GM23338 (cell line): ENCODE measurements around the gene TMEM154. TPM values are rescaled to one million over a fixed set of nuclear protein-coding genes. Genes with fewer than 3 reads are reported as not detected.

Source experiments
- ATAC-seq: fragments of 200-7000 bp; cut with Tn5 transposase; 3 replicates; pipeline ENCODE4 v1.9.1; 2020
- DNase-seq: peaks from one replicate; pipeline ENCODE4 v3.0.0-alpha.2; 2015; ENCODE audit warnings: low spot score
- H2AFZ ChIP-seq: fragments of 200-600 bp; sonication (generic); 2 replicates; pipeline ENCODE4 v1.8.0; 2016; ENCODE audit warnings: antibody characterized with exemption, mild to moderate bottlenecking, moderate library complexity
- H3F3A ChIP-seq: fragments of 200-600 bp; sonication (generic); replicated peaks from 2 replicates; pipeline ENCODE4 v1.8.0; 2017; ENCODE audit warnings: antibody characterized with exemption, mixed run types, low read depth
- H3K27ac ChIP-seq: fragments of 200-600 bp; sonication (generic); 2 replicates; pipeline ENCODE4 v1.6.1; 2016; ENCODE audit warnings: low read depth
- H3K27me3 ChIP-seq: fragments of 200-600 bp; sonication (generic); 2 replicates; pipeline ENCODE4 v1.8.0; 2016; ENCODE audit warnings: mild to moderate bottlenecking, mixed run types, moderate library complexity; ENCODE audit not compliant: insufficient read depth
- H3K36me3 ChIP-seq: fragments of 200-600 bp; sonication (generic); 2 replicates; pipeline ENCODE4 v1.8.0; 2016; ENCODE audit warnings: mild to moderate bottlenecking; ENCODE audit not compliant: insufficient read depth
- H3K4me1 ChIP-seq: fragments of 200-600 bp; sonication (generic); 2 replicates; pipeline ENCODE4 v1.8.0; 2016; ENCODE audit warnings: mild to moderate bottlenecking, moderate library complexity; ENCODE audit not compliant: insufficient read depth
- H3K4me2 ChIP-seq: fragments of 200-600 bp; sonication (generic); 2 replicates; pipeline ENCODE4 v1.7.1; 2017; ENCODE audit warnings: mixed run types
- H3K4me3 ChIP-seq: fragments of 200-600 bp; sonication (generic); 2 replicates; pipeline ENCODE4 v1.6.1; 2016; ENCODE audit warnings: mixed run types
- H3K79me2 ChIP-seq: fragments of 200-600 bp; sonication (generic); replicated peaks from 2 replicates; pipeline ENCODE4 v1.8.0; 2017; ENCODE audit warnings: mild to moderate bottlenecking; ENCODE audit not compliant: insufficient read depth
- H3K9me2 ChIP-seq: fragments of 200-600 bp; sonication (generic); 2 replicates; pipeline ENCODE4 v1.8.0; 2017; ENCODE audit not compliant: insufficient read depth
- H4K20me1 ChIP-seq: fragments of 200-600 bp; sonication (generic); replicated peaks from 2 replicates; pipeline ENCODE4 v1.8.0; 2017; ENCODE audit warnings: mild to moderate bottlenecking; ENCODE audit not compliant: insufficient read depth
- H3K27ac Mint-ChIP-seq: 2 replicates; pipeline ENCODE4 v1.8.0; 2020; ENCODE audit warnings: inconsistent platforms, mild to moderate bottlenecking, moderate library complexity, mixed read lengths
- H3K27me3 Mint-ChIP-seq: 3 replicates; pipeline ENCODE4 v1.8.0; 2022; ENCODE audit warnings: low read depth, mild to moderate bottlenecking, moderate library complexity, mixed read lengths, inconsistent platforms; ENCODE audit not compliant: insufficient read depth, poor library complexity
- H3K36me3 Mint-ChIP-seq: 3 replicates; pipeline ENCODE4 v1.8.0; 2021; ENCODE audit warnings: low read depth, mild to moderate bottlenecking, inconsistent platforms, moderate library complexity, mixed read lengths
- H3K4me1 Mint-ChIP-seq: 3 replicates; pipeline ENCODE4 v1.8.0; 2020; ENCODE audit warnings: mild to moderate bottlenecking, inconsistent platforms, mixed read lengths
- H3K4me3 Mint-ChIP-seq: 3 replicates; pipeline ENCODE4 v1.8.0; 2021; ENCODE audit warnings: moderate library complexity, mild to moderate bottlenecking, inconsistent platforms, mixed read lengths
- H3K9me3 Mint-ChIP-seq: 3 replicates; pipeline ENCODE4 v1.8.0; 2020; ENCODE audit warnings: moderate library complexity, mild to moderate bottlenecking, inconsistent platforms, mixed read lengths
- EZH2 ChIP-seq: fragments of 200-600 bp; sonication (generic); IDR thresholded peaks from one replicate; pipeline ENCODE4 v1.8.0; 2017; ENCODE audit warnings: antibody characterized with exemption, mild to moderate bottlenecking, low read depth; ENCODE audit not compliant: unreplicated experiment
- NANOG ChIP-seq: IDR thresholded peaks from 2 replicates; pipeline ENCODE4 v1.6.1; 2016; ENCODE audit warnings: antibody characterized with exemption, borderline replicate concordance
- POLR2AphosphoS5 ChIP-seq: IDR thresholded peaks from 2 replicates; pipeline ENCODE4 v1.6.1; 2016; ENCODE audit warnings: antibody characterized with exemption, low read depth
- polyA plus RNA-seq: library from polyadenylated mRNA; unstranded; fragments of >200 nt; fragmentation: Nextera tagmentation; extraction: Ambion mirVana; gene quantifications from 2 replicates; pipeline ENCODE4 v1.2.1, GENCODE V29; 2016
- total RNA-seq: library from RNA; depleted of rRNA; stranded (reverse); fragments of >200 nt; shearing (Covaris generic); gene quantifications from 2 replicates; pipeline ENCODE4 v1.2.3, GENCODE V29; 2014
- TF ChIP-seq, protein P1 (sequence below), 2 experiments: fragments of 200-600 bp in 1 of 2; sonication (generic) in 1 of 2; conservative IDR thresholded peaks; 2 replicates each; pipeline versions ENCODE4 v1.5.1 to v1.6.1; 2016 to 2017; ENCODE audit warnings: antibody characterized with exemption in 2 of 2, low read depth in 2 of 2, mild to moderate bottlenecking in 2 of 2, moderate library complexity in 1 of 2
- TF ChIP-seq, protein P2 (sequence below): fragments of 250-450 bp; sonication (Bioruptor Pico); IDR thresholded peaks from 2 replicates; pipeline ENCODE4 v1.5.0; 2020; ENCODE audit warnings: mild to moderate bottlenecking, moderate library complexity
- TF ChIP-seq, protein P3 (sequence below): IDR thresholded peaks from one replicate; pipeline ENCODE4 v1.6.1; 2018; ENCODE audit warnings: antibody characterized with exemption; ENCODE audit not compliant: unreplicated experiment

The TMEM154 gene
- total and polyA plus RNA-seq, 2 experiments from 2014 or later: 1.0 to 1.7 TPM

DNA sequence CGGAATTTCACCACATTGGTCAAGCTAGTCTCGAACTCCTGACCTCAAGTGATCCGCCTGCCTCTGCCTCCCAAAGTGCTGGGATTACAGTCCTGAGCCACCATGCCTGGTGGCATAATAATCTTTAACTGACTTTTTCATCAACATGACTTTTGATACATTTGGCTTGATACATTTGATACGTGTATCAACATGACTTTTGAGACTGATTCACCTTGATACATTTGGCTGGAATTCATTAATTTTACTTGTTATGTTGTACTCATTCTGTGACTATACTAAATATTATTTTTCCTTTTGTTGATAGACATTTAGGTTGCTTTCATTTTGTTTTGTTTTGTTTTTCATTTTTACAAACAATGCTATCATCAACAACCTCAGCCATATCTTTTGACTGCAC, 6.3 kb downstream of the TMEM154 start:
- Mint-ChIP-seq H3K9me3 (no peaks in the 10 kb centered on the region), H3K4me3 (no peak overlapping the region), H3K4me1 (peaks cover 28% of the 10 kb centered on the region), H3K36me3 (no peaks in the 10 kb centered on the region), H3K27ac (no peak overlapping the region), H3K27me3 (peaks cover under 1% of the 10 kb centered on the region)
- H3K79me2 ChIP-seq: no peaks in the 10 kb centered on the region
- no peaks in the 10 kb centered on the region; the same call in 1 of the 2 replicates for H3K27me3 ChIP-seq
- no peak overlapping the region for H3K4me3 ChIP-seq
- no peak overlapping the region for H3K4me2 ChIP-seq
- H3K9me2 ChIP-seq: no peaks in the 10 kb centered on the region
- H3F3A ChIP-seq: no peaks in the 10 kb centered on the region
- H3K36me3 ChIP-seq: no peaks in the 10 kb centered on the region
- DNase-seq: no peak
- H3K4me1 ChIP-seq: peaks cover 13% of the 10 kb centered on the region
- H2AFZ ChIP-seq: no peak overlapping the region
- H4K20me1 ChIP-seq: no peaks in the 10 kb centered on the region
- ATAC-seq: no peak
- TF ChIP-seq POLR2AphosphoS5 (no peak), NANOG (no peak), EZH2 (no peak)
- TF ChIP-seq, protein P1, sequence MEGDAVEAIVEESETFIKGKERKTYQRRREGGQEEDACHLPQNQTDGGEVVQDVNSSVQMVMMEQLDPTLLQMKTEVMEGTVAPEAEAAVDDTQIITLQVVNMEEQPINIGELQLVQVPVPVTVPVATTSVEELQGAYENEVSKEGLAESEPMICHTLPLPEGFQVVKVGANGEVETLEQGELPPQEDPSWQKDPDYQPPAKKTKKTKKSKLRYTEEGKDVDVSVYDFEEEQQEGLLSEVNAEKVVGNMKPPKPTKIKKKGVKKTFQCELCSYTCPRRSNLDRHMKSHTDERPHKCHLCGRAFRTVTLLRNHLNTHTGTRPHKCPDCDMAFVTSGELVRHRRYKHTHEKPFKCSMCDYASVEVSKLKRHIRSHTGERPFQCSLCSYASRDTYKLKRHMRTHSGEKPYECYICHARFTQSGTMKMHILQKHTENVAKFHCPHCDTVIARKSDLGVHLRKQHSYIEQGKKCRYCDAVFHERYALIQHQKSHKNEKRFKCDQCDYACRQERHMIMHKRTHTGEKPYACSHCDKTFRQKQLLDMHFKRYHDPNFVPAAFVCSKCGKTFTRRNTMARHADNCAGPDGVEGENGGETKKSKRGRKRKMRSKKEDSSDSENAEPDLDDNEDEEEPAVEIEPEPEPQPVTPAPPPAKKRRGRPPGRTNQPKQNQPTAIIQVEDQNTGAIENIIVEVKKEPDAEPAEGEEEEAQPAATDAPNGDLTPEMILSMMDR (conservative IDR thresholded peaks at IDR 0.05; ENCODE audit: low read depth in 2 of 2): no peak
- TF ChIP-seq, protein P2, sequence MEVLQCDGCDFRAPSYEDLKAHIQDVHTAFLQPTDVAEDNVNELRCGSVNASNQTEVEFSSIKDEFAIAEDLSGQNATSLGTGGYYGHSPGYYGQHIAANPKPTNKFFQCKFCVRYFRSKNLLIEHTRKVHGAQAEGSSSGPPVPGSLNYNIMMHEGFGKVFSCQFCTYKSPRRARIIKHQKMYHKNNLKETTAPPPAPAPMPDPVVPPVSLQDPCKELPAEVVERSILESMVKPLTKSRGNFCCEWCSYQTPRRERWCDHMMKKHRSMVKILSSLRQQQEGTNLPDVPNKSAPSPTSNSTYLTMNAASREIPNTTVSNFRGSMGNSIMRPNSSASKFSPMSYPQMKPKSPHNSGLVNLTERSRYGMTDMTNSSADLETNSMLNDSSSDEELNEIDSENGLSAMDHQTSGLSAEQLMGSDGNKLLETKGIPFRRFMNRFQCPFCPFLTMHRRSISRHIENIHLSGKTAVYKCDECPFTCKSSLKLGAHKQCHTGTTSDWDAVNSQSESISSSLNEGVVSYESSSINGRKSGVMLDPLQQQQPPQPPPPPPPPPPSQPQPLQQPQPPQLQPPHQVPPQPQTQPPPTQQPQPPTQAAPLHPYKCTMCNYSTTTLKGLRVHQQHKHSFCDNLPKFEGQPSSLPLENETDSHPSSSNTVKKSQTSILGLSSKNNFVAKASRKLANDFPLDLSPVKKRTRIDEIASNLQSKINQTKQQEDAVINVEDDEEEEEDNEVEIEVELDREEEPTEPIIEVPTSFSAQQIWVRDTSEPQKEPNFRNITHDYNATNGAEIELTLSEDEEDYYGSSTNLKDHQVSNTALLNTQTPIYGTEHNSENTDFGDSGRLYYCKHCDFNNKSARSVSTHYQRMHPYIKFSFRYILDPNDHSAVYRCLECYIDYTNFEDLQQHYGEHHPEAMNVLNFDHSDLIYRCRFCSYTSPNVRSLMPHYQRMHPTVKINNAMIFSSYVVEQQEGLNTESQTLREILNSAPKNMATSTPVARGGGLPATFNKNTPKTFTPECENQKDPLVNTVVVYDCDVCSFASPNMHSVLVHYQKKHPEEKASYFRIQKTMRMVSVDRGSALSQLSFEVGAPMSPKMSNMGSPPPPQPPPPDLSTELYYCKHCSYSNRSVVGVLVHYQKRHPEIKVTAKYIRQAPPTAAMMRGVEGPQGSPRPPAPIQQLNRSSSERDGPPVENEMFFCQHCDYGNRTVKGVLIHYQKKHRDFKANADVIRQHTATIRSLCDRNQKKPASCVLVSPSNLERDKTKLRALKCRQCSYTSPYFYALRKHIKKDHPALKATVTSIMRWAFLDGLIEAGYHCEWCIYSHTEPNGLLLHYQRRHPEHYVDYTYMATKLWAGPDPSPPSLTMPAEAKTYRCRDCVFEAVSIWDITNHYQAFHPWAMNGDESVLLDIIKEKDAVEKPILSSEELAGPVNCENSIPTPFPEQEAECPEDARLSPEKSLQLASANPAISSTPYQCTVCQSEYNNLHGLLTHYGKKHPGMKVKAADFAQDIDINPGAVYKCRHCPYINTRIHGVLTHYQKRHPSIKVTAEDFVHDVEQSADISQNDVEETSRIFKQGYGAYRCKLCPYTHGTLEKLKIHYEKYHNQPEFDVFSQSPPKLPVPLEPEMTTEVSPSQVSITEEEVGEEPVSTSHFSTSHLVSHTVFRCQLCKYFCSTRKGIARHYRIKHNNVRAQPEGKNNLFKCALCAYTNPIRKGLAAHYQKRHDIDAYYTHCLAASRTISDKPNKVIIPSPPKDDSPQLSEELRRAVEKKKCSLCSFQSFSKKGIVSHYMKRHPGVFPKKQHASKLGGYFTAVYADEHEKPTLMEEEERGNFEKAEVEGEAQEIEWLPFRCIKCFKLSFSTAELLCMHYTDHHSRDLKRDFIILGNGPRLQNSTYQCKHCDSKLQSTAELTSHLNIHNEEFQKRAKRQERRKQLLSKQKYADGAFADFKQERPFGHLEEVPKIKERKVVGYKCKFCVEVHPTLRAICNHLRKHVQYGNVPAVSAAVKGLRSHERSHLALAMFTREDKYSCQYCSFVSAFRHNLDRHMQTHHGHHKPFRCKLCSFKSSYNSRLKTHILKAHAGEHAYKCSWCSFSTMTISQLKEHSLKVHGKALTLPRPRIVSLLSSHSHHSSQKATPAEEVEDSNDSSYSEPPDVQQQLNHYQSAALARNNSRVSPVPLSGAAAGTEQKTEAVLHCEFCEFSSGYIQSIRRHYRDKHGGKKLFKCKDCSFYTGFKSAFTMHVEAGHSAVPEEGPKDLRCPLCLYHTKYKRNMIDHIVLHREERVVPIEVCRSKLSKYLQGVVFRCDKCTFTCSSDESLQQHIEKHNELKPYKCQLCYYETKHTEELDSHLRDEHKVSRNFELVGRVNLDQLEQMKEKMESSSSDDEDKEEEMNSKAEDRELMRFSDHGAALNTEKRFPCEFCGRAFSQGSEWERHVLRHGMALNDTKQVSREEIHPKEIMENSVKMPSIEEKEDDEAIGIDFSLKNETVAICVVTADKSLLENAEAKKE (CRISPR knock-in tag): no peak
- TF ChIP-seq, protein P3, sequence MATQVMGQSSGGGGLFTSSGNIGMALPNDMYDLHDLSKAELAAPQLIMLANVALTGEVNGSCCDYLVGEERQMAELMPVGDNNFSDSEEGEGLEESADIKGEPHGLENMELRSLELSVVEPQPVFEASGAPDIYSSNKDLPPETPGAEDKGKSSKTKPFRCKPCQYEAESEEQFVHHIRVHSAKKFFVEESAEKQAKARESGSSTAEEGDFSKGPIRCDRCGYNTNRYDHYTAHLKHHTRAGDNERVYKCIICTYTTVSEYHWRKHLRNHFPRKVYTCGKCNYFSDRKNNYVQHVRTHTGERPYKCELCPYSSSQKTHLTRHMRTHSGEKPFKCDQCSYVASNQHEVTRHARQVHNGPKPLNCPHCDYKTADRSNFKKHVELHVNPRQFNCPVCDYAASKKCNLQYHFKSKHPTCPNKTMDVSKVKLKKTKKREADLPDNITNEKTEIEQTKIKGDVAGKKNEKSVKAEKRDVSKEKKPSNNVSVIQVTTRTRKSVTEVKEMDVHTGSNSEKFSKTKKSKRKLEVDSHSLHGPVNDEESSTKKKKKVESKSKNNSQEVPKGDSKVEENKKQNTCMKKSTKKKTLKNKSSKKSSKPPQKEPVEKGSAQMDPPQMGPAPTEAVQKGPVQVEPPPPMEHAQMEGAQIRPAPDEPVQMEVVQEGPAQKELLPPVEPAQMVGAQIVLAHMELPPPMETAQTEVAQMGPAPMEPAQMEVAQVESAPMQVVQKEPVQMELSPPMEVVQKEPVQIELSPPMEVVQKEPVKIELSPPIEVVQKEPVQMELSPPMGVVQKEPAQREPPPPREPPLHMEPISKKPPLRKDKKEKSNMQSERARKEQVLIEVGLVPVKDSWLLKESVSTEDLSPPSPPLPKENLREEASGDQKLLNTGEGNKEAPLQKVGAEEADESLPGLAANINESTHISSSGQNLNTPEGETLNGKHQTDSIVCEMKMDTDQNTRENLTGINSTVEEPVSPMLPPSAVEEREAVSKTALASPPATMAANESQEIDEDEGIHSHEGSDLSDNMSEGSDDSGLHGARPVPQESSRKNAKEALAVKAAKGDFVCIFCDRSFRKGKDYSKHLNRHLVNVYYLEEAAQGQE: no peak
- H3K27ac ChIP-seq: no peak overlapping the region
